ENCODE measurements around the gene ARHGEF11.

DNA sequence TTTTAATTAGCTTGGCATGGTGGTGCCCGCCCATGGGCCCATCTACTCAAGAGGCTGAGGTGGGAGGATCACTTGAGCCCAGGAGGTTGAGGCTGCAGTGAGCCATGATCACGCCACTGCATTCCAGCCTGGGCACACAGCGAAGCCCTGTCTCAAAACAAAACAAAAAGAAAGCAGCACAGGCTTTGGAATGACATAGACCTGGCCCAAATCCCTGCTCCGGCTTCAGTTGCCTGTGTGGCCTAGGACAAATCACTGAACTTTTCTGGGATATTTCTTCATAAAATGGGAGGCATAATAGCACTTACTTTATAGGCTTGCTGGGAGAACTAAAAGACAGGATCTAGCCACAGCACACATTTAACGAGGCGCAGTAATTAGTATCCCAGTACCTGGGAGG lies 149.6 kb downstream of the ARHGEF11 start:
- TF ChIP-seq POLR2A (IDR thresholded peaks at IDR 0.05) (no peak), POLR2AphosphoS5 (IDR thresholded peaks at IDR 0.05) (no peak)
- TF ChIP-seq, protein P1, sequence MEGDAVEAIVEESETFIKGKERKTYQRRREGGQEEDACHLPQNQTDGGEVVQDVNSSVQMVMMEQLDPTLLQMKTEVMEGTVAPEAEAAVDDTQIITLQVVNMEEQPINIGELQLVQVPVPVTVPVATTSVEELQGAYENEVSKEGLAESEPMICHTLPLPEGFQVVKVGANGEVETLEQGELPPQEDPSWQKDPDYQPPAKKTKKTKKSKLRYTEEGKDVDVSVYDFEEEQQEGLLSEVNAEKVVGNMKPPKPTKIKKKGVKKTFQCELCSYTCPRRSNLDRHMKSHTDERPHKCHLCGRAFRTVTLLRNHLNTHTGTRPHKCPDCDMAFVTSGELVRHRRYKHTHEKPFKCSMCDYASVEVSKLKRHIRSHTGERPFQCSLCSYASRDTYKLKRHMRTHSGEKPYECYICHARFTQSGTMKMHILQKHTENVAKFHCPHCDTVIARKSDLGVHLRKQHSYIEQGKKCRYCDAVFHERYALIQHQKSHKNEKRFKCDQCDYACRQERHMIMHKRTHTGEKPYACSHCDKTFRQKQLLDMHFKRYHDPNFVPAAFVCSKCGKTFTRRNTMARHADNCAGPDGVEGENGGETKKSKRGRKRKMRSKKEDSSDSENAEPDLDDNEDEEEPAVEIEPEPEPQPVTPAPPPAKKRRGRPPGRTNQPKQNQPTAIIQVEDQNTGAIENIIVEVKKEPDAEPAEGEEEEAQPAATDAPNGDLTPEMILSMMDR (IDR thresholded peaks at IDR 0.05 in 8 of 11, conservative IDR thresholded peaks at IDR 0.05 in 3 of 11) = no peak

All from spleen (tissue), 7 donors.